Measurements from ENCODE around the gene NCF4. TPM values are rescaled to one million over a fixed set of nuclear protein-coding genes. Genes with fewer than 3 reads are reported as not detected.

NCF4 gene
- total and polyA plus RNA-seq, 2 donors (not counting 1 experiment from before 2014, with no cell fraction given): 118 to 175 TPM

DNA sequence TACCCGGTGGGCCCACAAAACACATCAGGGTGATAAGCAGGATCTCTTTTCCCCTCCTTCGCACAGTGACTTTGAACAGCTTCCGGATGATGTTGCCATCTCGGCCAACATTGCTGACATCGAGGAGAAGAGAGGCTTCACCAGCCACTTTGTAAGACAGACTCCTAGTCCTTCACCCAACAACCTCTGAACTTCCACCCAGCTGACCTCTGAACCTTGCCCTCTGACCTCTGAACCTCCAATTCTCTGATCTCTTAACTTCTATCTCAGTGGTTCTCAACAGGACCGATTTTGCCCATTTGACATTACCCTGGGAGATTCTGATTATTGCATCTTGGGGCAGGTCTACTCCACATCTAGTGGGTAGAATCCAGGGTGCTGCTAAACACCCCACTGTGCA, 3.2 kb downstream of the NCF4 start:
- peaks cover 58% of the 10 kb centered on the region for H3K4me1 Mint-ChIP-seq
- POLR2A ChIA-PET: no interaction called here
- H3K36me3 ChIP-seq (replicated peaks in 1 of 2; ENCODE audit: control extremely low read depth in 1 of 2, control insufficient read depth in 1 of 2, extremely low read depth in 1 of 2, insufficient read depth in 2 of 2, low read length in 1 of 2): peaks cover 0 to 54% of the 10 kb centered on the region in 2 experiments
- WGBS (ENCODE audit: insufficient coverage): 97% methylated on average over 6 of the region's 6 CpGs
- no peaks in the 10 kb centered on the region for H3K9me3 Mint-ChIP-seq (ENCODE audit: insufficient read depth)
- H3K9ac ChIP-seq (ENCODE audit: low read length): no peak overlapping the region
- H3K27me3 ChIP-seq (replicated peaks in 1 of 4; ENCODE audit: control extremely low read depth in 1 of 4, control insufficient read depth in 3 of 4, insufficient read depth in 4 of 4, low read length in 3 of 4): no peaks in the 10 kb centered on the region
- no peak overlapping the region for H3K4me2 ChIP-seq (replicated peaks; ENCODE audit: low read depth, low read length, poor library complexity, severe bottlenecking)
- no peak overlapping the region for H3K4me3 ChIP-seq (ENCODE audit: control extremely low read depth in 1 of 5, extremely low read depth in 1 of 5, insufficient read depth in 1 of 5, low read depth in 2 of 5, low read length in 4 of 5)
- H3K9me3 ChIP-seq (ENCODE audit: control extremely low read depth in 1 of 3, control insufficient read depth in 2 of 3, insufficient read depth in 1 of 3, low read length in 2 of 3): no peaks in the 10 kb centered on the region
- H3K79me2 ChIP-seq (ENCODE audit: control insufficient read depth, insufficient read depth, low read length): peaks cover 37% of the 10 kb centered on the region
- CTCF ChIA-PET: interaction anchor here (1.7 to 3.5 kb wide), 2 partner anchors 8 to 10 kb away, joined by 4 to 20 read pairs; no protein-coding TSS in a partner anchor
- no peak overlapping the region for H3K27ac ChIP-seq (ENCODE audit: low read length in 2 of 2)
- TF ChIP-seq EZH2 (IDR thresholded peaks at IDR 0.05; ENCODE audit: borderline replicate concordance, insufficient read depth, low read depth, low read length, poor library complexity, severe bottlenecking): no peak
- TF ChIP-seq, protein P1, sequence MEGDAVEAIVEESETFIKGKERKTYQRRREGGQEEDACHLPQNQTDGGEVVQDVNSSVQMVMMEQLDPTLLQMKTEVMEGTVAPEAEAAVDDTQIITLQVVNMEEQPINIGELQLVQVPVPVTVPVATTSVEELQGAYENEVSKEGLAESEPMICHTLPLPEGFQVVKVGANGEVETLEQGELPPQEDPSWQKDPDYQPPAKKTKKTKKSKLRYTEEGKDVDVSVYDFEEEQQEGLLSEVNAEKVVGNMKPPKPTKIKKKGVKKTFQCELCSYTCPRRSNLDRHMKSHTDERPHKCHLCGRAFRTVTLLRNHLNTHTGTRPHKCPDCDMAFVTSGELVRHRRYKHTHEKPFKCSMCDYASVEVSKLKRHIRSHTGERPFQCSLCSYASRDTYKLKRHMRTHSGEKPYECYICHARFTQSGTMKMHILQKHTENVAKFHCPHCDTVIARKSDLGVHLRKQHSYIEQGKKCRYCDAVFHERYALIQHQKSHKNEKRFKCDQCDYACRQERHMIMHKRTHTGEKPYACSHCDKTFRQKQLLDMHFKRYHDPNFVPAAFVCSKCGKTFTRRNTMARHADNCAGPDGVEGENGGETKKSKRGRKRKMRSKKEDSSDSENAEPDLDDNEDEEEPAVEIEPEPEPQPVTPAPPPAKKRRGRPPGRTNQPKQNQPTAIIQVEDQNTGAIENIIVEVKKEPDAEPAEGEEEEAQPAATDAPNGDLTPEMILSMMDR (IDR thresholded peaks at IDR 0.05): no peak
- H2AFZ ChIP-seq (ENCODE audit: insufficient read depth, low read depth, low read length, poor library complexity, severe bottlenecking): no peak overlapping the region
- ATAC-seq (ENCODE audit: low read depth) (no peak), DNase-seq (no peak)
- intact Hi-C loops (cut with micrococcal nuclease): no loop called here
- peak overlapping the region; percentile 15 for H3K27ac Mint-ChIP-seq
- peaks cover 35 to 50% of the 10 kb centered on the region in 2 donors for H3K4me1 ChIP-seq (ENCODE audit: control insufficient read depth in 2 of 2, insufficient read depth in 2 of 2, low read length in 2 of 2)
- H3K4me3 Mint-ChIP-seq: no peak overlapping the region
- H3K27me3 Mint-ChIP-seq: no peaks in the 10 kb centered on the region
- peaks cover 14% of the 10 kb centered on the region for H4K20me1 ChIP-seq (ENCODE audit: control insufficient read depth, insufficient read depth, low read length, poor library complexity, severe bottlenecking)

DNA sequence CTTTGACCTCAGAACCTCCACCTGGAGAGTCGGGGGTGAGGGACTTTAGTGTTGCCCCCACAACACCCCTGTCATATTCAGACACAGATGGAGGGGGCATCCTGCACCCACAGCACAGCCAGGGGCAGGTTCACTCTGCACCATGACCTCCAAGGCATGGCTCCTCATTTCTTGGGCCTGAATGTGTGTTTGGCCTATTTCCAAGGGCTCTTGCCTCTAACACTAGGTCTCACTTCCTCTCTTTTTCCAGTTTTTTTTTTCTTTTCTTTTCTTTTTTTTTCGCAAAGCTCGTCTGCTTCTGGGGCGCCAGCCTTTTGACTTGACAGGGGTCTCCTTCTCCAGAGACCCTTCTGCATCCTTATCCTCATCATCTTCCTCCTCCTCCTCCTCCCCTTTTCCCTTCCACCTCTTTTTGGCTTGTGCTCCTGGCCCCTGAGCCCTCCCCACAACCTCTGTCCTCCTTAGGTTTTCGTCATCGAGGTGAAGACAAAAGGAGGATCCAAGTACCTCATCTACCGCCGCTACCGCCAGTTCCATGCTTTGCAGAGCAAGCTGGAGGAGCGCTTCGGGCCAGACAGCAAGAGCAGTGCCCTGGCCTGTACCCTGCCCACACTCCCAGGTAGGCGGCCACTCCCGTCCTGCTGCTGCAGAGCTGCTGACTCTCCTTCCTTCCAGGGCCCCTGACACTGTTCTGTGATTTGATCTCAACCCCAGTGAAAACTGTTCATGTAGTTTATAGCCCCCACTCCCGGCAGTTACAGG, 3.8 kb downstream of the NCF4 start:
- Histone ChIP-seq H3K9ac (ENCODE audit: low read length) (no peak overlapping the region), H3K36me3 (replicated peaks in 1 of 2; ENCODE audit: control extremely low read depth in 1 of 2, control insufficient read depth in 1 of 2, extremely low read depth in 1 of 2, insufficient read depth in 2 of 2, low read length in 1 of 2) (peaks cover 0 to 59% of the 10 kb centered on the region in 2 experiments), H4K20me1 (ENCODE audit: control insufficient read depth, insufficient read depth, low read length, poor library complexity, severe bottlenecking) (peaks cover 14% of the 10 kb centered on the region), H3K4me2 (replicated peaks; ENCODE audit: low read depth, low read length, poor library complexity, severe bottlenecking) (no peak overlapping the region), H3K4me3 (ENCODE audit: control extremely low read depth in 1 of 5, extremely low read depth in 1 of 5, insufficient read depth in 1 of 5, low read depth in 2 of 5, low read length in 4 of 5) (no peak overlapping the region), H3K4me1 (ENCODE audit: control insufficient read depth in 2 of 2, insufficient read depth in 2 of 2, low read length in 2 of 2) (peaks cover 35 to 48% of the 10 kb centered on the region in 2 donors), H3K27ac (ENCODE audit: low read length in 2 of 2) (no peak overlapping the region), H3K27me3 (replicated peaks in 1 of 4; ENCODE audit: control extremely low read depth in 1 of 4, control insufficient read depth in 3 of 4, insufficient read depth in 4 of 4, low read length in 3 of 4) (no peaks in the 10 kb centered on the region), H3K9me3 (ENCODE audit: control extremely low read depth in 1 of 3, control insufficient read depth in 2 of 3, insufficient read depth in 1 of 3, low read length in 2 of 3) (no peaks in the 10 kb centered on the region), H3K79me2 (ENCODE audit: control insufficient read depth, insufficient read depth, low read length) (peaks cover 37% of the 10 kb centered on the region), H2AFZ (ENCODE audit: insufficient read depth, low read depth, low read length, poor library complexity, severe bottlenecking) (no peak overlapping the region)
- DNase-seq (no peak), ATAC-seq (ENCODE audit: low read depth) (no peak)
- Mint-ChIP-seq H3K4me3 (no peak overlapping the region), H3K27ac (peak overlapping the region; percentile 65), H3K9me3 (ENCODE audit: insufficient read depth) (no peaks in the 10 kb centered on the region), H3K4me1 (peaks cover 56% of the 10 kb centered on the region), H3K27me3 (no peaks in the 10 kb centered on the region)
- POLR2A ChIA-PET: no interaction called here
- intact Hi-C loops (cut with micrococcal nuclease): no loop called here
- WGBS (ENCODE audit: insufficient coverage): 85% methylated on average over 14 of the region's 14 CpGs
- TF ChIP-seq EZH2 (IDR thresholded peaks at IDR 0.05; ENCODE audit: borderline replicate concordance, insufficient read depth, low read depth, low read length, poor library complexity, severe bottlenecking): no peak
- TF ChIP-seq, protein P1 (IDR thresholded peaks at IDR 0.05): no peak
- CTCF ChIA-PET: interaction anchor here (1.7 to 3.5 kb wide), 2 partner anchors 9 to 11 kb away, joined by 4 to 20 read pairs; no protein-coding TSS in a partner anchor

All from B cell (primary cell).